Testis (tissue), 3 donors: ENCODE measurements around the gene SCNN1A. TPM values are rescaled to one million over a fixed set of nuclear protein-coding genes. Genes with fewer than 3 reads are reported as not detected.
A peak's percentile ranks its signal among the peaks of the same experiment; 100 is the strongest.

Experiments
- DNase-seq: peaks from one replicate; pipeline ENCODE4 v3.0.0-alpha.2; 2019
- H3K27ac ChIP-seq, 2 donors: fragments of 200-600 bp; sonication (generic); one replicate each; pipeline ENCODE4 v1.5.1; 2019
- H3K27me3 ChIP-seq: fragments of 200-600 bp; sonication (generic); one replicate; pipeline ENCODE4 v1.5.1; 2019
- H3K36me3 ChIP-seq: fragments of 200-600 bp; sonication (generic); one replicate; pipeline ENCODE4 v1.5.1; 2017; ENCODE audit warnings: low read depth; ENCODE audit errors: missing control alignments
- H3K4me1 ChIP-seq: fragments of 200-600 bp; sonication (generic); one replicate; pipeline ENCODE4 v1.5.1; 2019
- H3K4me3 ChIP-seq, 2 donors: fragments of 200-600 bp; sonication (generic); one replicate each; pipeline ENCODE4 v1.5.1; 2017 to 2019
- H3K9me3 ChIP-seq: fragments of 200-600 bp; sonication (generic); one replicate; pipeline ENCODE4 v1.5.1; 2017
- CTCF ChIP-seq, 3 experiments: fragments of 450-650 bp in 2 of 3; fragments of 200-600 bp in 1 of 3; sonication (generic) in 1 of 3; IDR thresholded peaks; one replicate each; pipeline ENCODE4 v1.5.1; 2016 to 2019; ENCODE audit warnings: antibody characterized with exemption in 3 of 3, mild to moderate bottlenecking in 2 of 3, moderate library complexity in 1 of 3
- POLR2A ChIP-seq: fragments of 450-650 bp; IDR thresholded peaks from one replicate; pipeline ENCODE4 v1.6.1; 2017; ENCODE audit warnings: antibody characterized with exemption, mild to moderate bottlenecking, moderate library complexity
- WGBS, 2 donors: methylation state at CpG; one replicate each; pipeline ENCODE4 v1.1.5; 2018; 5-methylcytosine and 5-hydroxymethylcytosine counted together
- intact Hi-C: fragments of 100-400 bp; cut with DNase I; formaldehyde crosslinking; loops from one replicate; pipeline ENCODE4 v1.15.1; 2023; ENCODE audit warnings: low total_unique reads
- polyA plus RNA-seq: library from polyadenylated mRNA; stranded (reverse); fragments of 350-450 nt; fragmentation: Illumina TruSeq; extraction: RNeasy Lipid Tissue Mini Kit (QIAGEN cat#74804); gene quantifications from one replicate; pipeline ENCODE4 v1.2.3, GENCODE V29; 2014; ENCODE audit warnings: low read depth, low replicate concordance; ENCODE audit not compliant: insufficient read depth
- total RNA-seq, 2 donors: library from RNA; depleted of rRNA; stranded (reverse); fragments of >200 nt; gene quantifications; one replicate each; pipeline ENCODE4 v1.2.3, GENCODE V29; 2016

SCNN1A gene
- total and polyA plus RNA-seq, 3 donors from 2014 or later, result 14.6 to 43.1 (median 22.7) TPM

- 73 to 91% methylated on average over 3 to 14 of the region's 14 CpGs for WGBS, 2 donors
- no peaks in the 10 kb centered on the region for H3K27me3 ChIP-seq
- H3K9me3 ChIP-seq, result no peaks in the 10 kb centered on the region
- no peaks in the 10 kb centered on the region for H3K36me3 ChIP-seq
- TF ChIP-seq CTCF (IDR thresholded peaks at IDR 0.05), result no peak
- no peak for TF ChIP-seq POLR2A
- H3K27ac ChIP-seq, result no peak overlapping the region
- intact Hi-C loops, result no loop called here
- H3K4me1 ChIP-seq, result peaks cover 3% of the 10 kb centered on the region
- H3K4me3 ChIP-seq, result no peak overlapping the region
- no peak for DNase-seq
These were observed 61.9 kb downstream of the SCNN1A start for GRCh38 chr12:6313326-6313940.

DNA sequence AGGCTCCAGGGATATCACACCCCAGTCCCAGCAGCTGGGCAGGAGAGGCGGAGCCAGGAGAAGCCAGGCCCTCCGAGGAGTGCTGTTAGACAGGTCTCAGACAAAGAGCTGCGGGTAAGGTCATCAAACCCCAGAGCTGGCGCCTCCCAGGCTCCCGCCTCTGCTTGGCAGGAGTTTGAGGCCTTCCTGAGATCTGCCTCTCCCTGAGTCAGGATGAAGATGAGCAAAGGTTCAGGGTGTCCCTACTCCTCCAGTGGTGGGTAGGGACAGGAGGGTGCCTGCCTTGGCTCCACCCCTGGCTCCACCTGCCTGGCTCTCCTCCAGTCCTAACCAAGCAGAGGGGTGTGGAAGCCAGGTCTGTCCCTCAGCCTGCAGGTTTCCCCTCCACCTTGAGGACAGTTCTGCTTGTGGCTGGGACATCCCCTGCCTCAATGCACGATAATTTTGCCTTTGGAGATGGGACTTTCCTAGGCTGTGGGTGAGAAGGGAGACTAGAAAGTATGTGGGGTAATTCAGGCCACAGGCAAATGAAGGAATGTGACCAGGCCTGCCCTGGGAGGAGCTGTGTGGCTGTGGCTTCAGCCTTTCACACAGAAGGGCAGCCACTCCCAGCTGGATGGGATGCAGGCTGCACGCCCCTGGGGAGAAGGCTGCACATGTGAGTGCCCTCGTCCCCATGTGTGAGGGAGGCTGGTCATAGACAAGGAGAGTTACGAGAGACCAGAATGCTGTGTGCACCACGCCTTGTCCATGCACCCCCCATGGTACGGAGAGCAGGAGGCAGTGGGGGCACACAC is 62.6 kb downstream of the SCNN1A start:
- TF ChIP-seq CTCF (IDR thresholded peaks at IDR 0.05) (no peak), POLR2A (no peak)
- Histone ChIP-seq H3K4me1 (peaks cover 3% of the 10 kb centered on the region), H3K27ac (no peak overlapping the region), H3K36me3 (no peaks in the 10 kb centered on the region), H3K27me3 (no peaks in the 10 kb centered on the region), H3K4me3 (no peak overlapping the region), H3K9me3 (no peaks in the 10 kb centered on the region)
- no peak for DNase-seq
- 71 to 83% methylated on average over 4 to 11 of the region's 11 CpGs for WGBS, 2 donors
- intact Hi-C loops, result no loop called here

- Histone ChIP-seq H3K27ac (no peak overlapping the region), H3K4me1 (peaks cover 3% of the 10 kb centered on the region), H3K36me3 (no peaks in the 10 kb centered on the region), H3K9me3 (no peaks in the 10 kb centered on the region), H3K4me3 (no peak overlapping the region), H3K27me3 (no peaks in the 10 kb centered on the region)
- no peak for DNase-seq
- 96 to 98% methylated on average over 8 of the region's 8 CpGs for WGBS, 2 donors
- intact Hi-C loops, result no loop called here
- TF ChIP-seq POLR2A (no peak), CTCF (IDR thresholded peaks at IDR 0.05) (no peak)
These were observed 63.4 kb downstream of the SCNN1A start for GRCh38 chr12:6311822-6312528.

- DNase-seq, result no peak
- Histone ChIP-seq H3K27me3 (no peaks in the 10 kb centered on the region), H3K4me1 (peaks cover 3% of the 10 kb centered on the region), H3K4me3 (peak overlapping the region; percentile 21 to 43), H3K36me3 (no peaks in the 10 kb centered on the region), H3K9me3 (no peaks in the 10 kb centered on the region), H3K27ac (no peak overlapping the region)
- intact Hi-C loops, result no loop called here
- TF ChIP-seq POLR2A, result no peak
- TF ChIP-seq CTCF (IDR thresholded peaks at IDR 0.05), result no peak
- 25 to 37% methylated on average over 11 to 32 of the region's 43 CpGs for WGBS, 2 donors
These were observed 64.4 kb downstream of the SCNN1A start for GRCh38 chr12:6310771-6311610.
